GM18951 (cell line): Measurements from ENCODE around the gene RASL10A.
"Not testable (repeated sequence)": the region's sequence is repeated elsewhere in the genome, so short reads cannot be mapped to it uniquely, and the experiment has no call there.

Source experiments
- POLR2A ChIP-seq: IDR thresholded peaks from 4 replicates; pipeline ENCODE4 v1.6.1; 2011; ENCODE audit warnings: mild to moderate bottlenecking; ENCODE audit not compliant: insufficient read length, insufficient read depth; ENCODE audit errors: extremely low read depth
- in situ Hi-C: fragments of 300-500 bp; cut with MboI; formaldehyde crosslinking; loops from one replicate; pipeline ENCODE4 v1.12.0; 2022; ENCODE audit warnings: low sequenced_read_pairs, mixed read lengths, inconsistent platforms; ENCODE audit not compliant: unreplicated experiment

Gene RASL10A

GRCh38 chr22:29315286-29316140 is at the start of gene RASL10A:
RASL10A (minus strand) TSS chr22:29315697; CDS start chr22:29315246, 451 bp downstream.
- in situ Hi-C loops = no loop called here
- no peak for TF ChIP-seq POLR2A

GRCh38 chr22:29359469-29359868 is 44.0 kb upstream of the RASL10A start:
- TF ChIP-seq POLR2A = no peak

GRCh38 chr22:29357193-29357890 is 41.8 kb upstream of the RASL10A start:
- in situ Hi-C loops = not testable (repeated sequence)

More at GRCh38 chr22:29359469-29359868, 44.0 kb upstream of the RASL10A start:
- in situ Hi-C loops = no loop called here

- no peak for TF ChIP-seq POLR2A
- in situ Hi-C loops = no loop called here
These were observed 38.4 kb upstream of the RASL10A start for GRCh38 chr22:29353860-29354259.

- in situ Hi-C loops = no loop called here
- no peak for TF ChIP-seq POLR2A
These were observed 37.8 kb upstream of the RASL10A start for GRCh38 chr22:29353286-29353685.

GRCh38 chr22:29352778-29353177 is 37.3 kb upstream of the RASL10A start:
- in situ Hi-C loops = no loop called here
- TF ChIP-seq POLR2A = no peak

- TF ChIP-seq POLR2A = no peak
- in situ Hi-C loops = no loop called here
These were observed 36.4 kb upstream of the RASL10A start for GRCh38 chr22:29351891-29352290.

GRCh38 chr22:29351042-29351441 is 35.5 kb upstream of the RASL10A start:
- in situ Hi-C loops = no loop called here
- TF ChIP-seq POLR2A = no peak

GRCh38 chr22:29348956-29349355 is 33.5 kb upstream of the RASL10A start:
- TF ChIP-seq POLR2A = no peak
- in situ Hi-C loops = no loop called here

GRCh38 chr22:29348041-29348440 is 32.5 kb upstream of the RASL10A start:
- in situ Hi-C loops = no loop called here
- TF ChIP-seq POLR2A = no peak

- no peak for TF ChIP-seq POLR2A
- in situ Hi-C loops = no loop called here
These were observed 31.2 kb upstream of the RASL10A start for GRCh38 chr22:29346659-29347058.

- in situ Hi-C loops = no loop called here
- no peak for TF ChIP-seq POLR2A
These were observed 30.4 kb upstream of the RASL10A start for GRCh38 chr22:29345932-29346331.

GRCh38 chr22:29344889-29345288 is 29.4 kb upstream of the RASL10A start:
- in situ Hi-C loops = not testable (repeated sequence)

- in situ Hi-C loops = no loop called here
- TF ChIP-seq POLR2A = no peak
These were observed 28.6 kb upstream of the RASL10A start for GRCh38 chr22:29344137-29344536.
